SK-N-MC (cell line): ENCODE data around the gene SPDYE6.

Experiments used
- EZH2 ChIP-seq: fragments of 200-600 bp; sonication (generic); IDR thresholded peaks from one replicate; pipeline ENCODE4 v1.6.1; 2017; ENCODE audit warnings: antibody characterized with exemption
- POLR2AphosphoS5 ChIP-seq: IDR thresholded peaks from 2 replicates; pipeline ENCODE4 v1.6.1; 2012; ENCODE audit warnings: mild to moderate bottlenecking, low read depth, low read length, borderline replicate concordance

- TF ChIP-seq POLR2AphosphoS5 (no peak), EZH2 (no peak)
Measured at GRCh38 chr7:102310414-102310815, 45.8 kb downstream of the SPDYE6 start.
